ENCODE measurements around the gene BCAP29. TPM values are rescaled to one million over a fixed set of nuclear protein-coding genes. Genes with fewer than 3 reads are reported as not detected.

Gene BCAP29
- total RNA-seq, 2 donors from 2014 or later, result 39.5 to 46.0 TPM

GRCh38 chr7:107579554-107579884 lies 527 bp upstream of the BCAP29 start:
- H3K4me1 Mint-ChIP-seq, result peaks cover 7% of the 10 kb centered on the region
- no peak for TF ChIP-seq CTCF (conservative IDR thresholded peaks at IDR 0.05)
- H3K9me3 Mint-ChIP-seq, result no peaks in the 10 kb centered on the region
- Histone ChIP-seq H3K9ac (ENCODE audit: extremely low read depth, low read length, poor library complexity, severe bottlenecking) (peak overlapping the region; percentile 69), H3K27ac (ENCODE audit: low read depth, low read length) (peak overlapping the region; percentile 47), H3K4me3 (ENCODE audit: low read length) (peak overlapping the region; percentile 94), H3K36me3 (ENCODE audit: control insufficient read depth, insufficient read depth, low read length) (peaks cover 12% of the 10 kb centered on the region), H3K9me3 (ENCODE audit: control insufficient read depth, low read length) (no peaks in the 10 kb centered on the region), H3K4me1 (ENCODE audit: control insufficient read depth, insufficient read depth, low read length) (no peaks in the 10 kb centered on the region), H3K27me3 (ENCODE audit: control insufficient read depth, insufficient read depth, low read length, poor library complexity, severe bottlenecking) (no peaks in the 10 kb centered on the region)
- H3K27me3 Mint-ChIP-seq (ENCODE audit: insufficient read depth), result no peaks in the 10 kb centered on the region
- 6 to 14% methylated on average over 6 to 9 of the region's 9 CpGs for WGBS, 2 experiments (ENCODE audit: insufficient coverage in 1 of 2, insufficient read length in 1 of 2)
- peaks cover 17% of the 10 kb centered on the region for H3K36me3 Mint-ChIP-seq (ENCODE audit: low read depth)
- peak overlapping the region; percentile 98 for H3K27ac Mint-ChIP-seq
- DNase-seq, result no peak
- peak overlapping the region; percentile 88 for H3K4me3 Mint-ChIP-seq

- Mint-ChIP-seq H3K27ac (peak overlapping the region; percentile 92), H3K9me3 (no peaks in the 10 kb centered on the region), H3K36me3 (ENCODE audit: low read depth) (peaks cover 14% of the 10 kb centered on the region), H3K4me3 (peak overlapping the region; percentile 88), H3K4me1 (peaks cover 7% of the 10 kb centered on the region), H3K27me3 (ENCODE audit: insufficient read depth) (no peaks in the 10 kb centered on the region)
- Histone ChIP-seq H3K9ac (ENCODE audit: extremely low read depth, low read length, poor library complexity, severe bottlenecking) (peak overlapping the region; percentile 69), H3K36me3 (ENCODE audit: control insufficient read depth, insufficient read depth, low read length) (peaks cover 12% of the 10 kb centered on the region), H3K4me3 (ENCODE audit: low read length) (peak overlapping the region; percentile 94), H3K4me1 (ENCODE audit: control insufficient read depth, insufficient read depth, low read length) (no peaks in the 10 kb centered on the region), H3K9me3 (ENCODE audit: control insufficient read depth, low read length) (no peaks in the 10 kb centered on the region), H3K27ac (ENCODE audit: low read depth, low read length) (no peak overlapping the region), H3K27me3 (ENCODE audit: control insufficient read depth, insufficient read depth, low read length, poor library complexity, severe bottlenecking) (no peaks in the 10 kb centered on the region)
- 11 to 49% methylated on average over 1 to 5 of the region's 10 CpGs for WGBS, 2 experiments (ENCODE audit: insufficient coverage in 1 of 2, insufficient read length in 1 of 2)
- no peak for TF ChIP-seq CTCF (conservative IDR thresholded peaks at IDR 0.05)
- no peak for DNase-seq
These were observed 804 bp downstream of the BCAP29 start for GRCh38 chr7:107580716-107581383.

- Mint-ChIP-seq H3K4me1 (peaks cover 7% of the 10 kb centered on the region), H3K27ac (no peak overlapping the region), H3K4me3 (peak overlapping the region; percentile 88), H3K36me3 (ENCODE audit: low read depth) (peaks cover 13% of the 10 kb centered on the region), H3K27me3 (ENCODE audit: insufficient read depth) (no peaks in the 10 kb centered on the region), H3K9me3 (no peaks in the 10 kb centered on the region)
- WGBS, 2 experiments (ENCODE audit: insufficient coverage in 1 of 2, insufficient read length in 1 of 2), result 97 to 100% methylated on average over 4 to 5 of the region's 5 CpGs
- no peak overlapping the region for H3K9ac ChIP-seq (ENCODE audit: extremely low read depth, low read length, poor library complexity, severe bottlenecking)
- no peaks in the 10 kb centered on the region for H3K4me1 ChIP-seq (ENCODE audit: control insufficient read depth, insufficient read depth, low read length)
- H3K27ac ChIP-seq (ENCODE audit: low read depth, low read length), result no peak overlapping the region
- no peak for DNase-seq
- peaks cover 12% of the 10 kb centered on the region for H3K36me3 ChIP-seq (ENCODE audit: control insufficient read depth, insufficient read depth, low read length)
- no peak for TF ChIP-seq CTCF (conservative IDR thresholded peaks at IDR 0.05)
- H3K4me3 ChIP-seq (ENCODE audit: low read length), result peak overlapping the region; percentile 94
- H3K27me3 ChIP-seq (ENCODE audit: control insufficient read depth, insufficient read depth, low read length, poor library complexity, severe bottlenecking), result no peaks in the 10 kb centered on the region
- H3K9me3 ChIP-seq (ENCODE audit: control insufficient read depth, low read length), result no peaks in the 10 kb centered on the region
These were observed 1.5 kb downstream of the BCAP29 start for GRCh38 chr7:107581387-107582013.
